Vagina (tissue), 2 donors: ENCODE data around the gene C1orf105.

Source experiments
- CTCF ChIP-seq, 3 experiments: fragments of 450-650 bp in 2 of 3; fragments of 200-600 bp in 1 of 3; sonication (generic) in 1 of 3; IDR thresholded peaks; one replicate each; pipeline ENCODE4 v1.5.1; 2017 to 2019; ENCODE audit warnings: antibody characterized with exemption in 3 of 3, mild to moderate bottlenecking in 2 of 3, moderate library complexity in 2 of 3
- POLR2A ChIP-seq, 2 donors: fragments of 450-650 bp; IDR thresholded peaks; one replicate each; pipeline ENCODE4 v1.6.1; 2017; ENCODE audit warnings: antibody characterized with exemption in 2 of 2, mild to moderate bottlenecking in 2 of 2, moderate library complexity in 2 of 2
- POLR2AphosphoS5 ChIP-seq, 2 donors: sonication (generic); formaldehyde crosslinking; IDR thresholded peaks; one replicate each; pipeline ENCODE4 v1.9.0; 2017; ENCODE audit warnings: antibody characterized with exemption in 2 of 2, mild to moderate bottlenecking in 2 of 2, low read depth in 1 of 2; ENCODE audit not compliant: insufficient read depth in 1 of 2

GRCh38 chr1:172375211-172375631 lies 45.3 kb upstream of the C1orf105 start:
- TF ChIP-seq CTCF (IDR thresholded peaks at IDR 0.05) (no peak), POLR2A (IDR thresholded peaks at IDR 0.05) (no peak), POLR2AphosphoS5 (IDR thresholded peaks at IDR 0.05; ENCODE audit: insufficient read depth in 1 of 2, low read depth in 1 of 2) (no peak)
